Activated B cell treated with CpG ODN at 0.5 μM for 24 hours (primary cell): ENCODE data around the gene BTF3L4. TPM values are rescaled to one million over a fixed set of nuclear protein-coding genes. Genes with fewer than 3 reads are reported as not detected.

Experiments
- ATAC-seq: fragments of 200-7000 bp; cut with Tn5 transposase; one replicate; pipeline ENCODE4 v1.10.0; 2021; ENCODE audit warnings: low read depth, mild to moderate bottlenecking, moderate library complexity
- CTCF ChIA-PET: fragments of 350-600 bp; sonication (Branson Sonifier 250); formaldehyde crosslinking; loops from one replicate; lab custom pipeline; 2021; ENCODE audit warnings: antibody characterized with exemption; lab: Charles Lee
- POLR2A ChIA-PET: fragments of 350-600 bp; sonication (Branson Sonifier 250); formaldehyde crosslinking; loops from one replicate; lab custom pipeline; 2021; ENCODE audit warnings: antibody characterized with exemption; lab: Charles Lee
- DNase-seq: peaks from one replicate; pipeline ENCODE4 v3.0.0; 2022
- H3K27ac Mint-ChIP-seq: one replicate; pipeline ENCODE4 v1.8.0; 2020; ENCODE audit warnings: mixed read lengths
- H3K27me3 Mint-ChIP-seq: one replicate; pipeline ENCODE4 v1.8.0; 2021; ENCODE audit warnings: mixed read lengths
- H3K36me3 Mint-ChIP-seq: one replicate; pipeline ENCODE4 v1.8.0; 2021; ENCODE audit warnings: low read depth, mixed read lengths
- H3K4me1 Mint-ChIP-seq: one replicate; pipeline ENCODE4 v1.8.0; 2021; ENCODE audit warnings: mixed read lengths
- H3K4me3 Mint-ChIP-seq: one replicate; pipeline ENCODE4 v1.8.0; 2020; ENCODE audit warnings: mild to moderate bottlenecking, mixed read lengths
- H3K9me3 Mint-ChIP-seq: one replicate; pipeline ENCODE4 v1.8.0; 2020; ENCODE audit warnings: mixed read lengths
- CTCF ChIP-seq: fragments of 200-600 bp; IDR thresholded peaks from one replicate; pipeline ENCODE4 v1.8.0; 2022; ENCODE audit warnings: antibody characterized with exemption, mild to moderate bottlenecking
- intact Hi-C: fragments of 100-400 bp; cut with micrococcal nuclease; formaldehyde crosslinking; loops from one replicate; pipeline ENCODE4 v1.15.1; 2024
- total RNA-seq: library from RNA; stranded (reverse); gene quantifications from 2 replicates; pipeline ENCODE4 v1.2.3, GENCODE V29; 2022

Gene BTF3L4
- 32.8 and 36.2 TPM in 2 replicates for total RNA-seq

GRCh38 chr1:52056163-52056936, at the start of gene BTF3L4:
BTF3L4 (plus strand) TSS chr1:52056295; CDS start chr1:52059848, 3,553 bp downstream.
- ChIA-PET CTCF (no interaction called here), POLR2A (interaction anchor here (0.6 to 5.2 kb wide), 8 partner anchors 22 to 641 kb away, joined by 3 to 63 read pairs (median 4); partner anchors contain the start of genes CC2D1B, KTI12, ORC1 and PRPF38A)
- peak within 1 kb of the TSS; percentile 98 for H3K27ac Mint-ChIP-seq
- ATAC-seq (peak; percentile 88), DNase-seq (peak; percentile 87)
- H3K4me1 Mint-ChIP-seq, result peaks cover 48% of the 10 kb centered on the region
- intact Hi-C loops, result loop anchor here (1.0 to 10.0 kb wide), 13 partner anchors 23 to 1998 kb away; partner anchors contain the start of genes CPT2, CZIB, FAF1 and IFT25
- H3K9me3 Mint-ChIP-seq, result no peaks in the 10 kb centered on the region
- TF ChIP-seq CTCF, result no peak
- peak within 1 kb of the TSS; percentile 100 for H3K4me3 Mint-ChIP-seq
- no peaks in the 10 kb centered on the region for H3K27me3 Mint-ChIP-seq
- H3K36me3 Mint-ChIP-seq, result peaks cover 58% of the 10 kb centered on the region

GRCh38 chr1:52007215-52008002, 48.7 kb upstream of the BTF3L4 start:
- ChIA-PET POLR2A (no interaction called here), CTCF (no interaction called here)
- intact Hi-C loops, result loop anchor here (10.0 kb wide), 1 partner anchor 1233 kb away; no protein-coding TSS in a partner anchor
- Mint-ChIP-seq H3K9me3 (no peaks in the 10 kb centered on the region), H3K4me3 (no peak overlapping the region), H3K27me3 (peaks cover 20% of the 10 kb centered on the region), H3K4me1 (no peaks in the 10 kb centered on the region), H3K27ac (no peak overlapping the region), H3K36me3 (no peaks in the 10 kb centered on the region)
- DNase-seq (no peak), ATAC-seq (no peak)
- no peak for TF ChIP-seq CTCF

GRCh38 chr1:52008071-52008809, 47.9 kb upstream of the BTF3L4 start:
- ChIA-PET POLR2A (interaction anchor here (0.7 kb wide), 1 partner anchor 467 kb away, joined by 3 read pairs; no protein-coding TSS in a partner anchor), CTCF (interaction anchor here (0.6 kb wide), 1 partner anchor 111 kb away, joined by 3 read pairs; no protein-coding TSS in a partner anchor)
- Mint-ChIP-seq H3K4me1 (no peaks in the 10 kb centered on the region), H3K9me3 (no peaks in the 10 kb centered on the region), H3K27me3 (peaks cover 18% of the 10 kb centered on the region), H3K4me3 (no peak overlapping the region), H3K36me3 (no peaks in the 10 kb centered on the region), H3K27ac (no peak overlapping the region)
- DNase-seq, result no peak
- ATAC-seq, result no peak
- no peak for TF ChIP-seq CTCF
- intact Hi-C loops, result loop anchor here (10.0 kb wide), 1 partner anchor 1233 kb away; no protein-coding TSS in a partner anchor

- TF ChIP-seq CTCF, result no peak
- H3K36me3 Mint-ChIP-seq, result peaks cover 63% of the 10 kb centered on the region
- intact Hi-C loops, result no loop called here
- H3K9me3 Mint-ChIP-seq, result no peaks in the 10 kb centered on the region
- H3K4me3 Mint-ChIP-seq, result no peak overlapping the region
- DNase-seq (no peak), ATAC-seq (no peak)
- POLR2A ChIA-PET, result no interaction called here
- no peaks in the 10 kb centered on the region for H3K4me1 Mint-ChIP-seq
- CTCF ChIA-PET, result interaction anchor here (1.2 kb wide), 1 partner anchor 126 kb away, joined by 3 read pairs; no protein-coding TSS in a partner anchor
- H3K27ac Mint-ChIP-seq, result no peak overlapping the region
- no peaks in the 10 kb centered on the region for H3K27me3 Mint-ChIP-seq
Measured at GRCh38 chr1:52022133-52022532, 34.0 kb upstream of the BTF3L4 start.
